CD4-positive, alpha-beta T cell treated with Interleukin-4 for 4 hours (primary cell): ENCODE data around the gene TNIP3.
A peak's percentile ranks its signal among the peaks of the same experiment; 100 is the strongest.
"Not testable (repeated sequence)": the region's sequence is repeated elsewhere in the genome, so short reads cannot be mapped to it uniquely, and the experiment has no call there.

ENCODE experiments used
- DNase-seq: peaks from one replicate; pipeline ENCODE4 v3.0.0-alpha.2; 2020

Gene TNIP3, protein sequence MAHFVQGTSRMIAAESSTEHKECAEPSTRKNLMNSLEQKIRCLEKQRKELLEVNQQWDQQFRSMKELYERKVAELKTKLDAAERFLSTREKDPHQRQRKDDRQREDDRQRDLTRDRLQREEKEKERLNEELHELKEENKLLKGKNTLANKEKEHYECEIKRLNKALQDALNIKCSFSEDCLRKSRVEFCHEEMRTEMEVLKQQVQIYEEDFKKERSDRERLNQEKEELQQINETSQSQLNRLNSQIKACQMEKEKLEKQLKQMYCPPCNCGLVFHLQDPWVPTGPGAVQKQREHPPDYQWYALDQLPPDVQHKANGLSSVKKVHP

DNA sequence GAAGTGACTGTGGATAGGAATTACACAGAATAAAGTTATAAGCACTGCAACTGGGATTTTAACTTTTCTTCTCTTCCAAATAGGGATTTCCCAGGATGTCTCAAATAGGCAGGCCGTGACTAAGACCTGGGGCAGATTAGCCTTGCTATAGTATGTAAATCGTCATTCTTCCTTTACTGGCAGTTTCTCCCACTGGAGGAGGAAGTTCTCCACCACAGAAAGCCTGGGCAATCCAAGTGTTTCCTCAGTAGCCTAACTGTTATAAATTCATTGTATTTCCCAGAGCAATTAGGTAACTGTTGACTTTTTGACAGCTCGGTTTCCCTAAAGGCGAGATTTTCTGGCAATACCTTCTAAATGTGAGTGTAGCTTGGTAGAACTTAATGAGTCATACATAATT, at the start of gene TNIP3:
TNIP3 (minus strand) TSS at position 31 of the 400 bp plus-strand sequence. CDS start 196 bp downstream, outside the sequence.
- no peak for DNase-seq

GRCh38 chr4:121212806-121213205, 48.7 kb upstream of the TNIP3 start:
- no peak for DNase-seq

GRCh38 chr4:121209171-121209570, 45.0 kb upstream of the TNIP3 start:
- no peak for DNase-seq

- DNase-seq, result no peak
Measured at GRCh38 chr4:121208244-121209007, 44.3 kb upstream of the TNIP3 start.

- not testable (repeated sequence) for DNase-seq
Measured at GRCh38 chr4:121205777-121206176, 41.7 kb upstream of the TNIP3 start.

- no peak for DNase-seq
Measured at GRCh38 chr4:121200795-121201472, 36.8 kb upstream of the TNIP3 start.

DNA sequence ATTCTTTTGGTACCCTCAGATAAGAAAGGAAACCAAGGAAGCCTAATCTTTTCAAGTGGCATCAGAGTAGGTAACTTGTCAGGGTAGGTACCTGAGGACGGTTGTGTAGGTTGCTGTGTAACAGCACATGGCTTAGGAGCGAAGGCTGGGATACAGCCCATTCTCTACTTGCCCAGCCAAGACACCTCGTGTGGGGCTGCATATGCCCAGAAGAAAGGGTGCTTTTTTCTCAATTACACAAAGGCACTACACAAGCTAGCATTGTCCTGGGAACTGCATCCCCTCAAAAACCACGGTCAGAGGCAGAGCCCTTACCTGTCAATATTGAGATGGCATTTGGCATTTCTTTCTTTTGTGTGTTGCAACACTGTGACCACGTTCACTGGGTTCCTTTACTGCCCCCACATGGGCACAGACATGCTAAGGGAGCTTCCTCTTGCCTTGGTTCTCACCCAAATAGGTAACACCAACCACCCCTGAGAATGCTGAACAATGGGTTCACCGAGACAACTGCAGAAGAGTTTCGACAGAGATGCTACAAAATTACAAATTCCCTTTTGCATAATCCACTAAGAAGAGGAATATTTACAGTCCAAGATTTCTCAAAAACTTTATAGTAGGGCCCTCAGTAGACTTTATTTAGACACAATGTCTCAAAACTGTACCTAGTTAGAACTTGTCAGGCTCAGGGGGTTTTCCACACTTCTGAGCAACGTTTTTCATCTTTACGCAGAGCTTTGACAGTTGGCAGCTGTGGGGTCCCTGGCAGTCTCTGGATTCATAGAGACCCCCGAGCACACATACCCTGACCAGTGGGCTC, 35.8 kb upstream of the TNIP3 start:
- DNase-seq, result peak; percentile 59

- no peak for DNase-seq
Measured at GRCh38 chr4:121198251-121198650, 34.1 kb upstream of the TNIP3 start.

DNA sequence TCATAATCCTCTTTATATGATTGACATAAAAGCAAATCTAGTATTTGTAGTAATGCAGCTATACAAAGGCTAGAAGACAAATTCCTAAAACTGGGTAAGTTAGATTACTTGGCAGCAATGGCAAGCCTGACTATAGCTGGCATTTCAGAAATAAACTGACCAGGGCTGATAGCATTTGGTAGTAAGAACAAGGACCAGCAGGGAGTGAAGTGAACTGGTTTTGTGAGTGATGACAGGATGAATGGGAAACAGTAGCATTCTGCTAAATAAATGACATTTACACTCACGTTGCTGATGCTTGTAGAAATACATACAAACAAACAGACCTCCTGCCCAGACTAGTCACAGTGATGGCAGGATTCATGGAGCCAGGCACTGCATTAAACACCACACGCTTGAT, 31.5 kb upstream of the TNIP3 start:
- DNase-seq, result no peak

DNA sequence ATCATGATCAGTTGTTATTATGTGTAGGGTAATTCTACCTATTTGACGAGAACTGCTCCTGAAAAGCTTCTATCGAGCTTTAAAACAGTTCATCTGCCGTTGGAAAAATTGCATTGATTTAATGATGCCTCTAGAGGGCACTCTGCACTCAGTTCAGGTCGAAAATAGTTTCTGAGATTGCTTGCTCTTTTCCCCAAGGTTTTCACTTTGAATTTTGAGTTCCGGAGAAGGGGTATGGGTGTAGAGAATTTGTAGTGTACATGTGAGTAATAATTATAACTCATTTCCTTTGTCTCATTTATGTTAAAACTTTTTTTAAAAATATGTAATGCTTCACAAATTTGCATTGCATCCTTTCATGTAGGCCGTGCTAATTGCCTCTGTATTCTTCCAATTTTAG, 28.4 kb upstream of the TNIP3 start:
- peak; percentile 76 for DNase-seq

- DNase-seq, result no peak
Measured at GRCh38 chr4:121192013-121192412, 27.9 kb upstream of the TNIP3 start.

GRCh38 chr4:121191361-121191760, 27.2 kb upstream of the TNIP3 start:
- DNase-seq, result no peak

DNA sequence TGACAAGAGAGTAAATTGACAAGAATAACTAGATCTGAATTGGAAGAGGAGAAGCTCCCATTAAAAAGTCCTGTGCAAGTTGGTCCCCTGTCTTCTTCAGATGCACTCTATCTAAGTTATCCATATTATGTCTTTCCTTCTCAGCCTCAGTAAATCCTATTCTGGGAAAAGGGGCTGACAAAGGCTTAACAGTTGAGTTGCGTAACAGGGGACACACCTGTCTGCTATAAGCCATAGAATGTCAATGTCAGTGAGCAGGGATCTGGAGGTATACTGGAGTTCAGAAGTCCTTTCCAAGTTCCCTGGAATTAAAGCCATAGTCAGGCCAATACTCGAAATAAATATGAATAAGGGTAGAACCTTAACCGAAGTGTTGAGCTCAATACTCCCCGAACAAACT, 26.3 kb upstream of the TNIP3 start:
- no peak for DNase-seq

- peak; percentile 72 for DNase-seq
Measured at GRCh38 chr4:121189326-121190215, 25.4 kb upstream of the TNIP3 start.

- no peak for DNase-seq
Measured at GRCh38 chr4:121187206-121187605, 23.1 kb upstream of the TNIP3 start.

DNA sequence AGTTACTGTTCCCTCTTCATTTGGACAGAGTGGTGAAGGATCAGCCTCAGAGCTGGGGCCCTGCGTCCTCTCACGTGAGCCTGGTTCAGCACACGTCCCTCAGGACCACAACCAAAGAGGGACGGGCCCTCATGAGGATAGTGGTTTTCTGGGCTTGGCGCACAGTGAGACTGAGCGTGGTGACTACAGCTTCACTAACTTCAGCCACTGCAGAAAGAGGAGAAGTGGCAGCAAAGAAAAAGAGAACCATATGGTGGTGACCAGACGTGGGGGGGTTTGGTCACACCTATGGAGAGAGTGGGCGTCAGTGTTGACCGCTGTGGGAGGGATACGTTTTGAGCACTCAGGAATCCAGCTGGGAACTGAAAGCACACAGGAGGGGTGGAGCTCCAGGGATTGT, 21.8 kb upstream of the TNIP3 start:
- DNase-seq, result no peak

GRCh38 chr4:121183989-121184388, 19.9 kb upstream of the TNIP3 start:
- DNase-seq, result no peak

DNA sequence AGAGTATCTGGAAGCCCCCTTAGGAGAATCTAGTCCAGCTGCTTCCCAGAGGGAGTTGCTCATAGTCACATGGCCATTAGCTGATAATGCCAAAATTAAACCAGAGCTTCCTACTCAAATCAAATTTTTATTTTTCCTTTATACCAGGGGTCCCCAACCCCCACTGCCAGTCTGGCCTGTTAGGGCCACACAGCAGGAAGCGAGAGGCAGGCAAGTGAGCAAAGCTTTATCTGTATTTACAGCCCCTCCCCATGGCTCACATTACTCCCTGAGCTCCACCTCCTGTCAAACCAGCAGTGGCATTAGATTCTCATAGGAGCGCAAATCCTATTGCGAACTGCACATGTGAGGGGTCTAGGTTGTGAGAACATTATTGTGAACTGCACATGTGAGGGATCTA, 19.2 kb upstream of the TNIP3 start:
- DNase-seq, result no peak

DNA sequence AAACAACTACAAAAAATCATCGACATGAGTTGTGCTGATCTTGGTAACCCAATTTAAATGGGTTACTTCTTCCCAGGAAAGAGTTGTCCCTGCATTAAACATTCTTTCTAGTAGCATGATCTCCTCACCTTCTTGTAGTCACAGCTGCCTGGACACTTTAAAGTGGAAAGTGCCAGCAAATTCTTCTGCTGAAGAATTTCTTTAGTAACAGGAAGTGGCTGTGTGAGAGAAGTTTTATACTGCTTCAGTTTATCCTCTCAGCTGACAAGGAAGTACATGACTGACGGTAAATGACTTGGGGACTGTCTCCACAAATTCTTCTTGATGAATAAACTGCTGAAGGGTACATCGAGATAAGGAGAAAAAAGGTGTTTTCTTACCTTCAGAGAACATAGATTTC, 18.2 kb upstream of the TNIP3 start:
- DNase-seq, result peak; percentile 78

GRCh38 chr4:121181493-121181892, 17.4 kb upstream of the TNIP3 start:
- DNase-seq, result no peak

- no peak for DNase-seq
Measured at GRCh38 chr4:121180558-121180957, 16.4 kb upstream of the TNIP3 start.
